HG02588 (cell line): ENCODE measurements around the gene CCDC188.

Source experiments
- ATAC-seq: cut with Tn5 transposase; IDR thresholded peaks from one replicate; pipeline ENCODE4 v1.9.1; 2021; ENCODE audit warnings: mild to moderate bottlenecking, moderate library complexity; ENCODE audit not compliant: unreplicated experiment

CCDC188 gene

DNA sequence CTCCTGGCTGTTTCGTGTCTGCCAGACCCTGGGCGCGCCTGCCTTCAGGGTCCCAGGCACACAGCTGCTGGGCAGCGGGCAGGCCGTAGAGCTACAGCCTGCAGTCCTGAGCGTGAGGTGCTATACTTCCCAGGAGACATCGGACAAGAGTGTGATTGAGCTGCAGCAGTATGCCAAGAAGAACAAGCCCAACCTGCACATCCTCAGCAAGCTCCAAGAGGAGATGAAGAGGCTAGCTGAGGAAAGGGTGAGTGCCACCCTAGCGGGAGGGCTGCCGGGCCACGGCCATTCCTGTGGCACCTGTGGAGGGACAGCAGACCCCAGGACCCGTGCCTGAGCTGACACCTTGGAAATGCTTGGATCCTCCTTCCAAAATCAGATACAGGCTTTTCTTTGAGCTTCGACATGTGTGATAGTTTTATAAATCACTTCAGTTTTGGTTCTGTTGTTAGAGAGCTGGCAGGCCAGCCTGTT lies 42.1 kb downstream of the CCDC188 start:
- no peak for ATAC-seq

DNA sequence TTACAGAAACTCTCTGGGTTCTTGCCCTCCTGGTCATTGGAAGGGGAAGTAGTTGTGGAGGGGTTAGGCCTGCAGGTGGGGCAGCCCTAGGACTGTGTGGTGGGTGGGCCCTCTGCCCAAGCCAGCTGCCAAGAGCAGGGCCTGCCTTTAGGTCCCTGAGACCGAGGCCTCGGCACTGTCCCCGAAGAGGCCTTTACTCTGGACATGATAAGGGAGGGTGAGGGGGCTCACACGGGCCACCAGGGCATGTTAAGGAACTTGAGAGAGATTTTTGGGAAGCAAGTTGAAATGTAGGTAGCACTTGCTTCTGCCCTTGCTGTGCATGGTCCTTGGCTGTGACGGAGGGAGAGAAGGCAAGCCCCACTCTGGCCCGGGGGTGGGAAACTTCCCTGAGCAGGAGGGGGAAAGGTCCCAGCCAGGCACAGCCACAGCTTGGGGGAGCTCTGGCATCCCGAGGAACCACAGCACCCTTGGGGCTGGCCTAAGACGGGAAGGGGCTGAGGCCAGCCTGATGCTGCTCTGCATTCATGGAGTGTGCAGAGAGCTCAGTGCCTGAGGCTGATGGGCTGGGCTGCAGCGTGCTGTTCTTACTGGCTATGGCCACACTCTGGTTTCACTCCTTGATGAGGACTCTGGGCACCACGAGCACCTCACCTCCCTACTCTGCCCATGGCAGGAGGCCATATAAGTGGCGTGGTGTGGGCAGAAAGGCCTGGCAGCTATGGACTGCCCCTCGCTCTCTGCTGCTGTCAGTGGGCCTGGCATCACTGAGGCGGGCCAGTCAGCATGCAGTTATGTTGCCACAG lies 42.7 kb downstream of the CCDC188 start:
- ATAC-seq = no peak

DNA sequence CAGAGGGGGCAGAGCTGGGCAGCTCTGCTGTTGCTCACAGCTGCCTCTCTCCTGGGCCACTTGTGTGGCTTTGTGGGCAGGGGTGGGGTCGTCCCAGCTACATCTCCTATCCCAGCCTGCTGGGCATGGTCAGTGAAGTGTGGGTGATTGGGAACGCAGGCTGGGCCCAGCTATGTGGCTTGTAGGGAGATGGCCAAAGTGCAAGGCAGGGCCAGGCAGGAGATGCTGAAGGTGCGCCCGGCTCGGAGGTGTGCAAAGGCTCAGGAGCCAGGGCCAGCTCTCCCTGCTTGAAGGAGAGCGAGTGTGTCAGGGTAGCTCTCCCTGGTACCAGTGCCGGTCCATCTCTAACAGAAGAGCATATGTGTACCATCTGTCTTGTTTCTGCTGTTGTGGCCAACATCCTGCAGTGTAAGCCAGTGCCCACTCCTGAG lies 43.4 kb downstream of the CCDC188 start:
- no peak for ATAC-seq

DNA sequence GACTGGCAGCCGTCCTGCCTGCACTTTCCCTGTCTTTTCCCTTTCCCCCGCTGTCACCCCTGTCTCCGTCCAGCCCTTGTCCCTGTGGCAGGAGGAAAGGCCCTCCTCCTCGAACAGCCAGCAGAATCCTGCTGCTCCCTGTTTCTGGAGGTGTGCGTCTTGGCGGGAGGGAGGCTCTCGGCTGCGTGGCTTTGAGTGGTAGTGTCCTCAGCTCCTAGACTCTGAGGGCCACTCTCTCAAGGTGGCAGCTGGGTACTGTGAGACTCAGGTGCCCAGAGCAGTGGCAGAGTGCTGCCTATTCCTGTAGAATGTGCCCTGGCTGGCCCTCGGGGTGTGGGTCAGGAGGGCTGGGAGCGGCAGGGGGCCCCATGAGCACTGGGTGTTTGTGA lies 44.0 kb downstream of the CCDC188 start:
- ATAC-seq = no peak

DNA sequence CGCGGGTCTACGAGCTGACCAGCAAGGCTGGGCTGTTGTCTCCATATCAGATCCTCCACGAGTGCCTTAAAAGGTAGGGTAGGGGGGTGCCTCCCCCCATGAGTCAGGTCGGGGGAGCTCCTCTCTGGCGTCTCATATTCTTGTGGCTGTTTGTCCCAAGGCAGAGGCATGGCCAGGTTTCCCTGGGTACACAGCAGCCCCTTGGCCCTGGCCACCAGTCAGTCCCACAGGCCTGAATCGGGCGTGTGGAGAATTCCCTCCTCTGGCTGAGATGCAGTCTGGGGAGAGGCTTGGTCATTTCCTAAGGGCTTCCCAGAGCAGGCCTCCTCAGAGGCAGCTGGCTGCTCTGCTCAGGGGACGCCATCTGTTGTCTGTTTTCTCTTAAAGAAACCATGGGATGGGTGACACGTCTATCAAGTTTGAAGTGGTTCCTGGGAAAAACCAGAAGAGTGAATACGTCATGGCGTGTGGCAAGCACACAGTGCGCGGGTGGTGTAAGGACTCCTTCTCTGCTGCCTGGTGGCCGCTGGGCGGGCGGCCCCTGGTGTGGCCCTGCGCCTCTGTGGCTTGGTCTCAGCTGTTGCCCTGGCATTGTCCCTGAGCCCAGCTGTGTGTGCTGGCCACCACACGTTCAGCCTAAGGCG lies 44.5 kb downstream of the CCDC188 start:
- ATAC-seq = no peak

DNA sequence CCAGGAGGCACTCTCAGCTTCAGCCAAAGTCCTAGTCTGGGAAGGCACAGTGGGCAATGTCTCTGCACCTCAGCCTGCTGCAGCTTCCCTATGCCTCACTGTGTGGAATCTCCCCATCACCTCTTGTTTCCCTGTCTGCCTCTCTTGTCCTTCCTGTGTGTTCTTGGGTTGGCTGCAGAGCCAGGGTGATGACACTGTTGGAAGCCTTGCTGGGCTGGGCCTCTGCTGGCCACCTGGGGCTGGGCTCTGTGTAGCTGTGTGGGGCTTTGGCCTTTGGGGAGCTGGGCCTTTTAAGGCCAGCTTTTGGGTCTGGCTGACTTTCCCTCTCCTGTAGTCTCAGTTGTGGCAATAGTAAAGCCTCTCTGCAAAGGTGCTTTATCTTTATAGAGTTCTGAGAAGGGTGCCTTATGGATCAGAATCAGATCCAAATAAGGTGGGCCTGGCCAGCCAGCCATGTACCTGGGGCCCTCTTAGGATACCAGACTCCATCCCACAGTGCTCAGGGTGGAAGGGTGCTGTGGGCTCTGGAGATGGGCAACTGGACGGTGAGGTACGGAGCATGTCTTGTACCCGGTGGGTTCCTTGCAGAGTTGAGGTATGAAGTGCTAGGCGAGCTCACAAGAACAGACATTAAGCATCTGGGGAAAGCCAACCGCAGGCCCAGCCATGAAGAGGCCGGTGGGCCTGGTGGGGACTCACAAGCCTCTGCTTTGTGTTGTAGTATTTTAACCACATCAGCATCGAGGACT lies 45.2 kb downstream of the CCDC188 start:
- no peak for ATAC-seq

DNA sequence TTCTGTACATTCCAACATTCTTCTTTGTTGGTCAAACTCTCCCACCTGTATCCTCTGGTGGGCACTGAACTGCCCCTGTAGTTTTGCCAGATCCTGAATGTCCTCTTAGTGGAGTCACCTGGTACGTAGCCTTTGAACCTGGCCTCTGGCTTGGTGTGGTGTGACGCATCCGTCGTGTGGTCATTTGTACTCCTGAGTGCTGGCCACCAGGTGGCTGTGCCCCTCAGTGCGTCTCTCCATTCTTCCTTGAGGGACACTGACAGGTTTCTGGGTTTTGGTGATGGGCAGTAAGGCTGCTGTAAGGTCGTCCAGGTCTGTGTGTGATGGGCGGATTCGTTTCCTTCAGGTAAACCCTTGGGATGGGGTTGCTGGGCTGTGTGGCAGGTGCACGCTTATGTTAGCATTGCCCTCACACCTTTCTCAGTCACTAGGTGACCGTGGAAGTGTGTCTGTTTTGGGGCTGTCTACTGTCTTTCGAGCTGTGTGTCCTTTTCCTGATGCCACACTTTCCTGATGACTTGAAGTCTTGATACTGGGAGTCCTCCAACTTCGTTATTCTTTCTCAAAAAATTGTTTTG lies 48.6 kb downstream of the CCDC188 start:
- no peak for ATAC-seq

DNA sequence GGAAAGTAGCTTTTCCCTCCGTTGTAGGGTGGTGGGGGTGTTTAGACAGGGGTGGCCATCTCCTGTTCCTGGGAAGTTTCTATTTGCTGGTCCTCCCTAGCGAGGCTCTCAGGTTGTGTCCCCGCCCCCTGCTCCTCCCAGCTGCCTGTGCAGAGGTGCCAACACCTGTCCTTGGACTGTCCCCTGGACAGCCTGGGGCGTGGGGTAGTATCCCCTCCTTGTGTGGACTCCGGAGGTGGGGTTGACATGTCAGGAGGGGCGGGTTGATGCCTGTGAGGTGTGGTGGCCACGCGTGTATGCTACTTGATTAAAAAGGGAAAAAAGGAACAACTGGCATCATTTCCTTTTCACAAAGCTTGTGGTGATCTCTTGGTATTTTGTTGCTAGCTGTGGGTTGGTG lies 49.2 kb downstream of the CCDC188 start:
- no peak for ATAC-seq

DNA sequence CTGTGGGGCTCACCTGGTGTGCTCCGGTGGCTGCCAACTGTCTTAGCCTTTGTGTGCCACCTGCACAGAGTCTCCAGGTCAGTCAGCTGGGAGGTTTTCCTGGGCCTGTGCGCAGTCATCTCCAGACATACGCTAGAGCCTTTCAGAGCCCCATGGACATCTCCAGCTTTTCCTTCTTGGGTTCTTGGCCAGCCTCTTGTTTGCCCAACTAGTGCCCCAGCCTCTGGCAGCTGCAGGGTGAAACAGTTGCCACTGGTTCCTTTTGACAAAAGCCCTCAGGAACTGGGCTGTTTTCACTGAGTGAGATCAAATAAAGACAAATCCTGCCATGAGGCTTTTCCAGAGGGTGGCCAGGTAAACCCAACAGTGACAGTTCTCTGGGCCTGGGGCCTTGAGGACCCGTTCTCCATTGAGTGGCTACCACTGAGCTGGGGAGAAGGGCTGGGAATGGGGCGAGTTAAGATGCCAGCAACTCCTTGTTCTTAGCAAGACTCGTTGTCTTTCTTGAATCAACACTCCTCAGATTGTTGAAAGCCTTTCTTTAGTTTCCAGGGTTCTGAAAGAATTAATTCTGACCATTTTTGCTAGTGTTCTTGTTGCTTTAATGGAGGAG lies 51.6 kb downstream of the CCDC188 start:
- ATAC-seq = no peak
